ENCODE data around the gene PRKG1. TPM values are rescaled to one million over a fixed set of nuclear protein-coding genes. Genes with fewer than 3 reads are reported as not detected.

The PRKG1 gene
- polyA plus RNA-seq, 1 donor (not counting 4 experiments of a cell fraction or from before 2014, with no cell fraction given), result 0.24 TPM

DNA sequence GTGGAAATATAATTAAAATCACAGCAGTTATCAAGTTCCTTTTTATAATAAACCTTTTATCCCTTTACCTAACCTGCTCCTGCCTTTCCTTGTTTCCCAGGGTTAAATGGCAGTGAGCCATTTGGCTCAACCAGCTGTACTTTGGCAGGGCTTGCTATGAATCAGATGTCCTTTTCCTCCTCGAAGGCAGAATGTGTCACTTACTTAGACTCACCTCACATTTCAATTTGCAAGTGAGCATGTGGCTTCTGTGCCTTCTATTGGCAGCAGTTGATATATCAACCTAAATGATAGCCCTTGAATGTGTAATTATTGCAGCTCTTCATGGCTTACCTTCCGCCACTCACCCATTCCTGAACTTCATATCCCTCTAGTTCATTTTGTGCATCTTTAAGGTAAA lies 323.4 kb downstream of the PRKG1 start:
- Histone ChIP-seq H4K20me1 (ENCODE audit: control insufficient read depth, extremely low read depth, insufficient read depth, low read length) (no peaks in the 10 kb centered on the region), H3K9me3 (ENCODE audit: control insufficient read depth, low read depth, low read length) (no peaks in the 10 kb centered on the region), H3K4me2 (ENCODE audit: control insufficient read depth, extremely low read depth, insufficient read depth, low read depth, low read length) (no peak overlapping the region), H3K27ac (ENCODE audit: control insufficient read depth, insufficient read depth, low read length) (no peak overlapping the region), H3K4me1 (ENCODE audit: control insufficient read depth, extremely low read depth, insufficient read depth, low read length) (peaks cover 5% of the 10 kb centered on the region), H3K79me2 (ENCODE audit: control insufficient read depth, insufficient read depth, low read length) (no peaks in the 10 kb centered on the region), H2AFZ (ENCODE audit: control insufficient read depth, low read length) (no peak overlapping the region), H3K4me3 (ENCODE audit: control insufficient read depth in 2 of 3, extremely low read depth in 1 of 3, insufficient read depth in 2 of 3, low read depth in 1 of 3, low read length in 3 of 3) (no peak overlapping the region), H3K27me3 (ENCODE audit: control insufficient read depth, extremely low read depth, insufficient read depth, low read length) (no peaks in the 10 kb centered on the region), H3K9ac (ENCODE audit: control insufficient read depth, extremely low read depth, insufficient read depth, low read length) (no peak overlapping the region), H3K9me1 (ENCODE audit: control insufficient read depth, extremely low read depth, insufficient read depth, low read length) (no peaks in the 10 kb centered on the region), H3K36me3 (ENCODE audit: control insufficient read depth in 2 of 2, extremely low read depth in 1 of 2, insufficient read depth in 2 of 2, low read length in 2 of 2) (no peaks in the 10 kb centered on the region)
- dilution Hi-C loops (cut with MboI; ENCODE audit: extremely low pct_ligation_motif_present, low sequenced_read_pairs), result no loop called here
- peak; percentile 96 for FAIRE-seq
- TF ChIP-seq EZH2 (IDR thresholded peaks at IDR 0.05; ENCODE audit: low read length) (no peak), CTCF (optimal IDR thresholded peaks at IDR 0.05 in 1 of 3, IDR thresholded peaks at IDR 0.05 in 1 of 3, conservative IDR thresholded peaks at IDR 0.05 in 1 of 3; ENCODE audit: extremely low read depth in 1 of 3, insufficient read depth in 2 of 3, low read length in 3 of 3) (no peak)
- no peak for DNase-seq (ENCODE audit: low read depth, low spot score)

- H3K9ac ChIP-seq (ENCODE audit: control insufficient read depth, extremely low read depth, insufficient read depth, low read length), result no peak overlapping the region
- TF ChIP-seq EZH2 (IDR thresholded peaks at IDR 0.05; ENCODE audit: low read length) (no peak), CTCF (optimal IDR thresholded peaks at IDR 0.05 in 1 of 3, IDR thresholded peaks at IDR 0.05 in 1 of 3, conservative IDR thresholded peaks at IDR 0.05 in 1 of 3; ENCODE audit: extremely low read depth in 1 of 3, insufficient read depth in 2 of 3, low read length in 3 of 3) (no peak)
- dilution Hi-C loops (cut with MboI; ENCODE audit: extremely low pct_ligation_motif_present, low sequenced_read_pairs), result no loop called here
- H3K36me3 ChIP-seq (ENCODE audit: control insufficient read depth in 2 of 2, extremely low read depth in 1 of 2, insufficient read depth in 2 of 2, low read length in 2 of 2), result no peaks in the 10 kb centered on the region
- no peaks in the 10 kb centered on the region for H3K27me3 ChIP-seq (ENCODE audit: control insufficient read depth, extremely low read depth, insufficient read depth, low read length)
- H4K20me1 ChIP-seq (ENCODE audit: control insufficient read depth, extremely low read depth, insufficient read depth, low read length), result no peaks in the 10 kb centered on the region
- no peak for DNase-seq (ENCODE audit: low read depth, low spot score)
- no peak overlapping the region for H2AFZ ChIP-seq (ENCODE audit: control insufficient read depth, low read length)
- peaks cover 5% of the 10 kb centered on the region for H3K4me1 ChIP-seq (ENCODE audit: control insufficient read depth, extremely low read depth, insufficient read depth, low read length)
- no peak for FAIRE-seq
- H3K9me1 ChIP-seq (ENCODE audit: control insufficient read depth, extremely low read depth, insufficient read depth, low read length), result no peaks in the 10 kb centered on the region
- H3K79me2 ChIP-seq (ENCODE audit: control insufficient read depth, insufficient read depth, low read length), result no peaks in the 10 kb centered on the region
- H3K9me3 ChIP-seq (ENCODE audit: control insufficient read depth, low read depth, low read length), result no peaks in the 10 kb centered on the region
- no peak overlapping the region for H3K4me3 ChIP-seq (ENCODE audit: control insufficient read depth in 2 of 3, extremely low read depth in 1 of 3, insufficient read depth in 2 of 3, low read depth in 1 of 3, low read length in 3 of 3)
- H3K4me2 ChIP-seq (ENCODE audit: control insufficient read depth, extremely low read depth, insufficient read depth, low read depth, low read length), result no peak overlapping the region
- H3K27ac ChIP-seq (ENCODE audit: control insufficient read depth, insufficient read depth, low read length), result no peak overlapping the region
Observed at GRCh38 chr10:51399840-51400239, 325.6 kb downstream of the PRKG1 start.

Data from keratinocyte (primary cell).